Measurements from ENCODE around the gene HOXA9.

HOXA9 gene

DNA sequence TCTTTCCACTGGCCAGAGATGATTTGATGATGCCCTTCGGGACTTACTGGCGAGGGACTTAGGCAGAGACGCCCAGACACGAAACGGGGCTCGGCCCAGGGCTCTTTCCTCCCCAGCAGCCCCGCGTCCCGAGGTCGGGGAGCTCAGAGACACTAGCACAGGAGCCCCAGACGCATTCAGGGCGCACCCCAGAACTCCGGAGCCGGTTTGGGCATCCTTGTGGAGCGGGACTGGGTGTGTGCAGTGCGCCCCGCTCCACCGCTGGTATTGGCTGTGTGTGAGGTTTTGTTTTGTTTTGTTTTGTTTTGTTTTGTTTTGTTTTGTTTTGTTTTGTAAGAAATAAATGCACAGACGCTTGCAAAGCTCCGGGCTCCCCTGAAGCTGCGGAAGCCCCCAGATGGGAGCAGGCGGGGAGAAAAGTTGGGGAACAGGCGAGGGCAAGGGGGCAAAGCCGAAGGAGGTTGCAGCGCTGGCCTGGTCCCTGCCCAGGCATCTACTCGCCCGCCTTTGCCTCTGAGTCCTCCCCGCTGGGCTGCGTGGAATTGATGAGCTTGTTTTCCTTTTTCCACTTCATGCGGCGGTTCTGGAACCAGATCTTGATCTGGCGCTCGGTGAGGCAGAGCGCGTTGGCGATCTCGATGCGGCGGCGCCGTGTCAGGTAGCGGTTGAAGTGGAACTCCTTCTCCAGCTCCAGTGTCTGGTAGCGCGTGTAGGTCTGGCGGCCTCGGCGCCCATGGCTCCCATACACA lies 20.0 kb downstream of the HOXA9 start:
- no peaks in the 10 kb centered on the region for H4K20me1 ChIP-seq (ENCODE audit: insufficient read depth, low read length)
- TF ChIP-seq EZH2phosphoT487 (IDR thresholded peaks at IDR 0.05; ENCODE audit: low read length) (no peak), EZH2 (optimal IDR thresholded peaks at IDR 0.05; ENCODE audit: low read depth, low read length) (no peak)
- TF ChIP-seq, protein P1, sequence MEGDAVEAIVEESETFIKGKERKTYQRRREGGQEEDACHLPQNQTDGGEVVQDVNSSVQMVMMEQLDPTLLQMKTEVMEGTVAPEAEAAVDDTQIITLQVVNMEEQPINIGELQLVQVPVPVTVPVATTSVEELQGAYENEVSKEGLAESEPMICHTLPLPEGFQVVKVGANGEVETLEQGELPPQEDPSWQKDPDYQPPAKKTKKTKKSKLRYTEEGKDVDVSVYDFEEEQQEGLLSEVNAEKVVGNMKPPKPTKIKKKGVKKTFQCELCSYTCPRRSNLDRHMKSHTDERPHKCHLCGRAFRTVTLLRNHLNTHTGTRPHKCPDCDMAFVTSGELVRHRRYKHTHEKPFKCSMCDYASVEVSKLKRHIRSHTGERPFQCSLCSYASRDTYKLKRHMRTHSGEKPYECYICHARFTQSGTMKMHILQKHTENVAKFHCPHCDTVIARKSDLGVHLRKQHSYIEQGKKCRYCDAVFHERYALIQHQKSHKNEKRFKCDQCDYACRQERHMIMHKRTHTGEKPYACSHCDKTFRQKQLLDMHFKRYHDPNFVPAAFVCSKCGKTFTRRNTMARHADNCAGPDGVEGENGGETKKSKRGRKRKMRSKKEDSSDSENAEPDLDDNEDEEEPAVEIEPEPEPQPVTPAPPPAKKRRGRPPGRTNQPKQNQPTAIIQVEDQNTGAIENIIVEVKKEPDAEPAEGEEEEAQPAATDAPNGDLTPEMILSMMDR (IDR thresholded peaks at IDR 0.05; ENCODE audit: low read length), result no peak
- H3K9ac ChIP-seq (ENCODE audit: low read length), result no peak overlapping the region
- H3K27me3 ChIP-seq (replicated peaks; ENCODE audit: insufficient read depth, low read length), result peaks cover 34% of the 10 kb centered on the region
- no peak overlapping the region for H3K4me3 ChIP-seq (ENCODE audit: low read length)
- no peak overlapping the region for H2AFZ ChIP-seq (ENCODE audit: low read length)
- H3K9me2 ChIP-seq (replicated peaks; ENCODE audit: insufficient read depth, low read length), result no peaks in the 10 kb centered on the region
- DNase-seq, result no peak
- H3K4me2 ChIP-seq (ENCODE audit: low read depth, low read length), result no peak overlapping the region
- H3K9me3 ChIP-seq (replicated peaks; ENCODE audit: insufficient read depth, low read length), result no peaks in the 10 kb centered on the region
- H3K27ac ChIP-seq (ENCODE audit: low read length), result no peak overlapping the region
- H3K36me3 ChIP-seq (replicated peaks; ENCODE audit: insufficient read depth, low read length), result no peaks in the 10 kb centered on the region
- no peaks in the 10 kb centered on the region for H3K4me1 ChIP-seq (ENCODE audit: low read length)
- no peaks in the 10 kb centered on the region for H3K79me2 ChIP-seq (ENCODE audit: low read length)
- H3F3A ChIP-seq (ENCODE audit: insufficient read depth, low read length), result no peaks in the 10 kb centered on the region

DNA sequence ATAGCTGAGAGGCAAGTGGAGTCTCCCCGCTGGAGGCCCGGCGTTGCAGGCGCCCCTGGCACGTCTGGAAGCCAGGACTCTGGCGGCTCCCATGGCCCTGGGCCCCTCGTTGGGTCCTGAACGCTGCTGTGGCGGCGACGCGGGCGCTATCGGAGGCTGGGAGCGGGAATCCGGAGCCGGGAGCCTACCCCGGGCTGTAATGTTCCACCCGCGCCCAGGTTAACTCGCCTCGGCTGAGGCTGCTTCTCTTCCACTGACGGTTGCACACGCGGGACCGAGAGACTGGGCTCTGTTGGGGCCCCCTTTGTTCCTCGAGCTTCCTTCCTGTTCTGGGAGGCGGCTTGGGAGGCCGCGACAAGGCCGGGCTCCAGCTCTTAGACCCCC lies 20.6 kb downstream of the HOXA9 start:
- Histone ChIP-seq H3K27me3 (replicated peaks; ENCODE audit: insufficient read depth, low read length) (peaks cover 34% of the 10 kb centered on the region), H3K9ac (ENCODE audit: low read length) (no peak overlapping the region)

DNA sequence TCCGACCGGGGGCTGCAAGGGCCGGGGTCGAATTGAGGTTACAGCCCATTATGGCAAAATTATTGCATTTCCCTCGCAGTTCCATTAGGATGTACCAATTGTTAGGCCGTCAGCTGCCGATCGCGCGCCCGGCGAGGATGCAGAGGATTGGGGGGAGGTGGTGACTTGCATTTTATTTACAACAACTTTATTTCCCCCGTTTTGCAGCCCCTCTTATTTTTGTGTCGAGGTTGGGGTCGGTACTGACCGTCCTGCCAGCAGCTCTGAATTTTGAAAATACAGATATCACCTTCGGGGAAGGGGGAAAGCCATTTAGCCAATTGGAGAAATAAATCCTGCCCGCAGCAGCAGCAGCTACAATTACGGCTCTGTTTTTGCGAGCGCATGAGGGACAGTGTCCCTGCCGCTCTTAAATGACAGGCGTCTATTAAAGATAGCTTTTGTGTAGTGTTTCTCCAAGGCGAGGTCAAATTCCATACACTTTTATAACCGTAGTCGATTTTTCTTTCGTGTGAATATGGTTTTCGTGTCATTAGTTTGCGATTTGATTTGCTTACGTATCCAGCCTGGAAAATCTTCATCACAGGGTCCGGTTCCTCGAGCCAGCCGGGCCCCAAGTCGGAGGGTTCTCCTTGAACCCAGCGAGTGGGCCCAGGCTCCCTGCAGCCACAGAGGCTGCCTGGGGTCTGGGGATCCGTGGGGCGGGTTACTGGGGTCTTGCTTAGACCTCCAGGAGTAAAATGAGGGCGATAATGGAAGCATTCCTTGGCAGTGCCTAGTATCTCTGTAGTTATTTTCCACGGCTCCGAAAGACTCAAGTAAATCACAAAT lies 21.2 kb downstream of the HOXA9 start:
- Histone ChIP-seq H3K79me2 (ENCODE audit: low read length) (no peaks in the 10 kb centered on the region), H3K9me2 (replicated peaks; ENCODE audit: insufficient read depth, low read length) (no peaks in the 10 kb centered on the region), H3F3A (ENCODE audit: insufficient read depth, low read length) (no peaks in the 10 kb centered on the region), H3K9ac (ENCODE audit: low read length) (no peak overlapping the region), H4K20me1 (ENCODE audit: insufficient read depth, low read length) (no peaks in the 10 kb centered on the region), H3K4me2 (ENCODE audit: low read depth, low read length) (no peak overlapping the region), H3K36me3 (replicated peaks; ENCODE audit: insufficient read depth, low read length) (no peaks in the 10 kb centered on the region), H3K27ac (ENCODE audit: low read length) (no peak overlapping the region), H3K4me1 (ENCODE audit: low read length) (no peaks in the 10 kb centered on the region), H3K27me3 (replicated peaks; ENCODE audit: insufficient read depth, low read length) (peaks cover 28% of the 10 kb centered on the region), H2AFZ (ENCODE audit: low read length) (no peak overlapping the region), H3K4me3 (ENCODE audit: low read length) (no peak overlapping the region), H3K9me3 (replicated peaks; ENCODE audit: insufficient read depth, low read length) (no peaks in the 10 kb centered on the region)
- DNase-seq, result no peak
- no peak for TF ChIP-seq EZH2phosphoT487 (IDR thresholded peaks at IDR 0.05; ENCODE audit: low read length)
- TF ChIP-seq, protein P1 (IDR thresholded peaks at IDR 0.05; ENCODE audit: low read length), result no peak
- TF ChIP-seq EZH2 (optimal IDR thresholded peaks at IDR 0.05; ENCODE audit: low read depth, low read length), result no peak

More for the DNA sequence above, 20.6 kb downstream of the HOXA9 start:
- Histone ChIP-seq H4K20me1 (ENCODE audit: insufficient read depth, low read length) (no peaks in the 10 kb centered on the region), H3K4me1 (ENCODE audit: low read length) (no peaks in the 10 kb centered on the region), H2AFZ (ENCODE audit: low read length) (no peak overlapping the region), H3K27ac (ENCODE audit: low read length) (no peak overlapping the region), H3K36me3 (replicated peaks; ENCODE audit: insufficient read depth, low read length) (no peaks in the 10 kb centered on the region), H3K4me3 (ENCODE audit: low read length) (no peak overlapping the region), H3K9me2 (replicated peaks; ENCODE audit: insufficient read depth, low read length) (no peaks in the 10 kb centered on the region), H3K9me3 (replicated peaks; ENCODE audit: insufficient read depth, low read length) (no peaks in the 10 kb centered on the region), H3K4me2 (ENCODE audit: low read depth, low read length) (no peak overlapping the region), H3K79me2 (ENCODE audit: low read length) (no peaks in the 10 kb centered on the region), H3F3A (ENCODE audit: insufficient read depth, low read length) (no peaks in the 10 kb centered on the region)
- no peak for DNase-seq
- TF ChIP-seq, protein P1 (IDR thresholded peaks at IDR 0.05; ENCODE audit: low read length), result no peak
- no peak for TF ChIP-seq EZH2 (optimal IDR thresholded peaks at IDR 0.05; ENCODE audit: low read depth, low read length)
- TF ChIP-seq EZH2phosphoT487 (IDR thresholded peaks at IDR 0.05; ENCODE audit: low read length), result no peak

All from MM.1S (cell line).